Gastroesophageal sphincter (tissue), 3 donors: Measurements from ENCODE around the gene MRPS22.

Experiments used
- POLR2A ChIP-seq, 2 donors: fragments of 450-650 bp; IDR thresholded peaks; one replicate each; pipeline ENCODE4 v1.6.1; 2017; ENCODE audit warnings: antibody characterized with exemption in 2 of 2, mild to moderate bottlenecking in 2 of 2, moderate library complexity in 1 of 2
- POLR2AphosphoS5 ChIP-seq: sonication (generic); formaldehyde crosslinking; IDR thresholded peaks from one replicate; pipeline ENCODE4 v1.6.1; 2017; ENCODE audit warnings: antibody characterized with exemption
- TF ChIP-seq, protein P1 (sequence below), 4 experiments: fragments of 200-600 bp in 2 of 4; fragments of 450-650 bp in 2 of 4; sonication (generic) in 1 of 4; IDR thresholded peaks; one replicate each; pipeline ENCODE4 v1.5.1; 2017 to 2019; ENCODE audit warnings: antibody characterized with exemption in 4 of 4, mild to moderate bottlenecking in 2 of 4, moderate library complexity in 2 of 4

DNA sequence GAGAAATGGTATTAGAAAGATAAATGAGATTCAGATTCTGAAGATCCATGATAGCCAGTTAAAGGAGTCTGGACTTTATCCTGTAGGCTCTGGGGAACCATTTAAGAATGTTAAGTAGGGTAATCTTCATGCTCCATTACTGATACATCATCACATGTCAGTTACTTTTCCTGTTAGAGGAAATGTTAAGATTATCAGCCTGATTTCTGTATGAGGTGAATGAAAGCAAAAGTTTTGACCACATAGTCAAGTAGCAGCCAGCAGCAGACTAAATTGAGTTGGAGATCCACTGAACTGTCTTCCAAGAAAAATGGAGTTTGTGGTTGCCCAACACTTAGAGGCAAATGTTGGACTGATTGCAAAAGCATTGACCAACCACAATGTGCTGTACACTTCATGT, 50.3 kb downstream of the MRPS22 start:
- TF ChIP-seq, protein P1, sequence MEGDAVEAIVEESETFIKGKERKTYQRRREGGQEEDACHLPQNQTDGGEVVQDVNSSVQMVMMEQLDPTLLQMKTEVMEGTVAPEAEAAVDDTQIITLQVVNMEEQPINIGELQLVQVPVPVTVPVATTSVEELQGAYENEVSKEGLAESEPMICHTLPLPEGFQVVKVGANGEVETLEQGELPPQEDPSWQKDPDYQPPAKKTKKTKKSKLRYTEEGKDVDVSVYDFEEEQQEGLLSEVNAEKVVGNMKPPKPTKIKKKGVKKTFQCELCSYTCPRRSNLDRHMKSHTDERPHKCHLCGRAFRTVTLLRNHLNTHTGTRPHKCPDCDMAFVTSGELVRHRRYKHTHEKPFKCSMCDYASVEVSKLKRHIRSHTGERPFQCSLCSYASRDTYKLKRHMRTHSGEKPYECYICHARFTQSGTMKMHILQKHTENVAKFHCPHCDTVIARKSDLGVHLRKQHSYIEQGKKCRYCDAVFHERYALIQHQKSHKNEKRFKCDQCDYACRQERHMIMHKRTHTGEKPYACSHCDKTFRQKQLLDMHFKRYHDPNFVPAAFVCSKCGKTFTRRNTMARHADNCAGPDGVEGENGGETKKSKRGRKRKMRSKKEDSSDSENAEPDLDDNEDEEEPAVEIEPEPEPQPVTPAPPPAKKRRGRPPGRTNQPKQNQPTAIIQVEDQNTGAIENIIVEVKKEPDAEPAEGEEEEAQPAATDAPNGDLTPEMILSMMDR (IDR thresholded peaks at IDR 0.05), result no peak
- no peak for TF ChIP-seq POLR2AphosphoS5
- no peak for TF ChIP-seq POLR2A (IDR thresholded peaks at IDR 0.05)
